Muscle of leg (tissue), 11 donors: ENCODE results near the gene MIA. TPM values are rescaled to one million over a fixed set of nuclear protein-coding genes. Genes with fewer than 3 reads are reported as not detected.

Experiments used
- DNase-seq: peaks from one replicate; pipeline ENCODE4 v3.0.0; 2013
- H3K27ac ChIP-seq: one replicate; pipeline ENCODE4 v1.5.1; 2013; ENCODE audit warnings: mild to moderate bottlenecking, low read length, control low read depth
- H3K27me3 ChIP-seq: one replicate; pipeline ENCODE4 v1.6.1; 2013; ENCODE audit warnings: low read length; ENCODE audit not compliant: control insufficient read depth, insufficient read depth
- H3K36me3 ChIP-seq: one replicate; pipeline ENCODE4 v1.6.1; 2013; ENCODE audit warnings: low read length; ENCODE audit not compliant: control insufficient read depth, insufficient read depth
- H3K4me1 ChIP-seq: one replicate; pipeline ENCODE4 v1.6.1; 2013; ENCODE audit warnings: low read length; ENCODE audit not compliant: control insufficient read depth, insufficient read depth
- H3K4me3 ChIP-seq: one replicate; pipeline ENCODE4 v1.5.1; 2013; ENCODE audit warnings: low read length, control low read depth
- H3K9me3 ChIP-seq: replicated peaks from 2 replicates; pipeline ENCODE4 v1.6.1; 2013; ENCODE audit warnings: low read depth, low read length; ENCODE audit not compliant: control insufficient read depth
- WGBS: methylation state at CpG from one replicate; pipeline ENCODE4 v1.1.5; 2013; ENCODE audit warnings: missing lambda C conversion rate; ENCODE audit not compliant: insufficient coverage; 5-methylcytosine and 5-hydroxymethylcytosine counted together
- polyA plus RNA-seq, 8 donors: library from polyadenylated mRNA; unstranded; fragments of 120-200 nt; gene quantifications; one replicate each; pipeline versions ENCODE4 v1.2.1 to v1.2.3, GENCODE V29; 2013; ENCODE audit warnings: inconsistent platforms in 1 of 8, low replicate concordance in 1 of 8; ENCODE audit not compliant: insufficient read length in 8 of 8, insufficient read depth in 1 of 8
- total RNA-seq: library from RNA; stranded (reverse); fragments of 120-200 nt; gene quantifications from one replicate; pipeline ENCODE4 v1.2.4, GENCODE V29; 2013

MIA gene
- total and polyA plus RNA-seq, 9 donors = 0.67 to 5.9 (median 3.1) TPM; not detected in 1

DNA sequence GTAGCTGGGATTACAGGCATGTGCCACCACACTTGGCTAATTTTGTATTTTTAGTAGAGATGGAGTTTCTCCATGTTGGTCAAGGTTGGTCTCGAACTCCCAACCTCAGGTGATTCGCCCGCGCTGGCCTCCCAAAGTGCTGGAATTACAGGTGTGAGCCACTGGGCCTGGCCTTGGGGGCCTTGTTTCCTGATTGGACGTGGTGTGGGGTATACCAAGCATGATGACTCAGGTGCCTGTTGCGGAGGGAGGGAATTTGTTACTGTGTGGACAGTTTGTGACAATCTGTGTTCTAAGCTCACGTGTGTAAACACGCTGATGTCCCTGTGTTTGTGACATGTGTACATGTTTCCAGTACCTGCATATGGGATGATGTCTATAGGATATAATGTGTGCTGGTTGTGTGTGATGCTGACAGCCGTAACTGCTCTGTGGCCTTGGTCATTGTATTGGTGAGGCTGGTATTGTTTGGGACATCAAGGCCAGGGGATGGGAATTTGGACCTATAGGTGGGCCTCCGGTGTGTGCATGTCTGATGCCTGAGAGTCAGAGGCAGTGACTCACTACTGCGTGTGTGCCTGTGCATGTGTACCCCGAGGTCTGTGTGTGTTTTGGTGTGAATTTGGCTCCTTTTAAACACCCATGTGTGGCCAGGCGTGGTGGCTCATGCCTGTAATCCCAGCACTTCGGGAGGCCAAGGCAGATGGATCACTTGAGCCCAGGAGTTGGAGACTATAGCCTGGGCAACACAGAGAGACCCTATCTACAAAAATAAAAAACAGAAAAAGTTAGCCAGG lies 22.0 kb downstream of the MIA start:
- Histone ChIP-seq H3K36me3 (peaks cover 20% of the 10 kb centered on the region), H3K27me3 (no peaks in the 10 kb centered on the region), H3K27ac (peak overlapping the region; percentile 95), H3K9me3 (no peaks in the 10 kb centered on the region), H3K4me1 (peaks cover 32% of the 10 kb centered on the region), H3K4me3 (no peak overlapping the region)
- peak; percentile 17 for DNase-seq
- 97% methylated on average over 11 of the region's 14 CpGs for whole genome bisulfite sequencing

DNA sequence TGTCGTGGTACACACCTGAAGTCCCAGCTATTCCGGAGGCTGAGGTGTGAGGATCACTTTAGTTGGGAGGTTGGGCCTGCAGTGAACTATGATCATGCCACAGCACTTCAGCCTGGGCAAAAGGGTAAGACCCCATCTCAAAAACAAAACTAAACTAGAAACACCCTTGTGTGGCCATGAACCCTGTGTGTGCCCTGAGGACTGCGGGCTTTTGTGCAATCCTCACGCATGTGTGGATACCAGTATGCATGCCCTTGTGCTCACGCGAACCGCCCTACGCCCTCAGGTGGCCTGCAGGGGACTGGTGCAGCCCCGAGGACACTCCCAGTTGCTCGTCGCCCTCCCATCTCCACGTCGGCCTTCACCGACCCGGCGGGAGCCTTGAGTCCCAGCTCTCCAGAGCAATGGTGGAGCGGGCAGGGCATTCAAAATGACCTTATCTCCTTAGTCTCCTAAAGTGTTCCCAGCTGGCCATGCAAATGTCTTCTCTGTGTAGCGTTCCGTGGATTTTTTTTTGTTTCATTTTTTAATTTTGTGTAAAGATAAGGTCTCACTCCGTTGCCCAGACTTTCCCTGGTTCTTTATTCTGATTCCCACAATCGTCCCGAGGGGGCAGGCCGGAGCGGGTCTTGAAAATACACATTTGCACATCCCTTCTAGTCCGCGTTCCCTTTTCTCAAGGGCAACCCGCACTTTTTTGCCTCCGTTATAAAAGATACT lies 22.8 kb downstream of the MIA start:
- 8% methylated on average over 19 of the region's 28 CpGs for WGBS
- peaks cover 40% of the 10 kb centered on the region for H3K4me1 ChIP-seq

DNA sequence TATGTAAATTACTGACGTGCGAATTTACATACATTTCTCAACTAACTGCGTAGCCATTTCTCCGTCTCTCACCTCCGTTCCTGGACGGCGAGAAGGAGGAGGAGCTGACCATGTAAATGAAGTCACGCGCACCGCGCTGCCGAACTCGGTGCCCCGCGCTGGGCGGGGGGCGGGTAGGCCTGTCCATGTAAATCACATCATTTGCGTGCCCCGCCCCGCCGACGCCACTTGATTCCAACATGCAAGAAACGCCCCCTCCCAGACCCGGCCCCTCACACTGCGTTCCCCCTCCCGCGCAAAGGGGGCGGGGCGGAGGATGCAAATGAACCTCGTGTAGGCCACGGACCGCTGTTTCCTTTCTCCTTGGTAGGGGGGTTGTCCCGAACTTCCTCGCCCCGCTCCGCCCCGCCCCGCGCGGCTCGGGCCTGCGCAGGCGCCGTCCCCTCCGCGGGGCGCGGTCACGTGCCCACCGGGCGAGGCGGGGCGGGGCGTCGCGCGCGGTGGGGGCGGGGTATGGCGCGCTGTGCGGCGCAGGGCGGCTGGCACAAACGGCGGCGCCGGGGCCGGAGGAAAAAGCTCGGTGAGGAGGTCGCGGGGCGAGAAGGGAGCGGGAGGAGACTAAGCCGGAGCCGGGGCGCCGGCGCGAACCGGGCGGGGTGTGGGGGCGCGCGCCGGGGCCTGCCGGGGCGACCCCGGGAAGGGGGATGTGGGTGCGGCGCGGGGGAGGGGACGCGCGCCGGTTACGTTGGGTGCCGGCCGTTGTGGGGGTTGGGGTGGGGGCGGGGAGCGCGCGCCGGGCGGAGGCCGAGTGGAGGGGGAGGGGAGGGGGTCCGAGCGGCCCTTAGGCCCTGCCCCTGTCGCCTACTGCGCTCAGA lies 23.6 kb downstream of the MIA start, which contains the start of gene EGLN2:
TSS of gene EGLN2 (plus strand) at position 509 of the 875 bp plus-strand sequence. CDS start 1,382 bp downstream, outside the sequence.
- Histone ChIP-seq H3K4me1 (peaks cover 48% of the 10 kb centered on the region), H3K27me3 (no peaks in the 10 kb centered on the region), H3K9me3 (no peaks in the 10 kb centered on the region), H3K36me3 (peaks cover 33% of the 10 kb centered on the region), H3K27ac (peak within 1 kb of the TSS; percentile 95), H3K4me3 (peak within 1 kb of the TSS; percentile 80)
- WGBS = under 1% methylated on average over 59 of the region's 110 CpGs
- DNase-seq = peak; percentile 100

More for the DNA sequence above, 22.8 kb downstream of the MIA start:
- H3K9me3 ChIP-seq = no peaks in the 10 kb centered on the region
- H3K36me3 ChIP-seq = peaks cover 25% of the 10 kb centered on the region
- H3K4me3 ChIP-seq = peak overlapping the region; percentile 56
- peak overlapping the region; percentile 95 for H3K27ac ChIP-seq
- H3K27me3 ChIP-seq = no peaks in the 10 kb centered on the region
- DNase-seq = peak; percentile 62

DNA sequence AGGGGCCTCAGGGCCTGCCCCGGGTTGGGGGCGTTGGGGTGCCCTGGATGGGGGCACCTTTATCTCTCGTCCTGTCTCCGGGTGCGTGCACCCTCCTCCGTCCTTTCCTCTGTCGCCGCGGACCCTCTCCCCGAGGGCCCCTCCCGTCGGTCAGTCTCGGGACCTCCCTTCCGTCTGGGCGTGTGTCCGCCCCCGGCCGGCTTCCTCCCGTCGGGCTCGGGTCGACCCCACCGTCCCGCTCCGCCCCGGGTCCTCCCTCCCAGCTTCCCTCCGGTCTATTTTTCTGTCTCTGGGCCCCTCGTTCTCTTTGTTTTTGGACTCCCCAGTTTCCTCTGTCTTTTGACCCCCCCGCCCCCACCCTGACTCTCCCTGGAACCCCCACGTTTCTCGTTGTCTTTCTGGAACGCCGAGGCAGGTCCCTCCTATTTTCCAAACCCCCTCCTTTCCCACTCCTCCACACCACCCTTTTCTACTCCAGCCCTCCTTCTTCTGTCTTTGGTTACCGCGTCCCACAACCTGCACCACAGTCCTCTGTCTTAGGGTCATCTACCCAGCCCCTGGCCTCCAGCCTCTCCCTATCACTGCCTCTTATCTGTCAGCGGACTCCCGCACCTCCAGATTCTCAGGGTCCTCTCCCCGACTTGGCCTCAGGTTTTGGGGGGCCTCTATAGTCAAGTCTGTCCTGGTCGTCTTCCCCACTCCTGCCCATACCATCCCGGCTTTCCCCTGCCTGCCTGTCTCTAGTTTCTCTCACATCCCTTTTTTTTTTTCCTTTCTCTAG lies 24.4 kb downstream of the MIA start:
- Histone ChIP-seq H3K27me3 (no peaks in the 10 kb centered on the region), H3K27ac (peak overlapping the region; percentile 81), H3K36me3 (peaks cover 40% of the 10 kb centered on the region), H3K4me1 (peaks cover 56% of the 10 kb centered on the region), H3K9me3 (no peaks in the 10 kb centered on the region), H3K4me3 (peak overlapping the region; percentile 80)
- WGBS = 2% methylated on average over 40 of the region's 40 CpGs
- peak; percentile 79 for DNase-seq

DNA sequence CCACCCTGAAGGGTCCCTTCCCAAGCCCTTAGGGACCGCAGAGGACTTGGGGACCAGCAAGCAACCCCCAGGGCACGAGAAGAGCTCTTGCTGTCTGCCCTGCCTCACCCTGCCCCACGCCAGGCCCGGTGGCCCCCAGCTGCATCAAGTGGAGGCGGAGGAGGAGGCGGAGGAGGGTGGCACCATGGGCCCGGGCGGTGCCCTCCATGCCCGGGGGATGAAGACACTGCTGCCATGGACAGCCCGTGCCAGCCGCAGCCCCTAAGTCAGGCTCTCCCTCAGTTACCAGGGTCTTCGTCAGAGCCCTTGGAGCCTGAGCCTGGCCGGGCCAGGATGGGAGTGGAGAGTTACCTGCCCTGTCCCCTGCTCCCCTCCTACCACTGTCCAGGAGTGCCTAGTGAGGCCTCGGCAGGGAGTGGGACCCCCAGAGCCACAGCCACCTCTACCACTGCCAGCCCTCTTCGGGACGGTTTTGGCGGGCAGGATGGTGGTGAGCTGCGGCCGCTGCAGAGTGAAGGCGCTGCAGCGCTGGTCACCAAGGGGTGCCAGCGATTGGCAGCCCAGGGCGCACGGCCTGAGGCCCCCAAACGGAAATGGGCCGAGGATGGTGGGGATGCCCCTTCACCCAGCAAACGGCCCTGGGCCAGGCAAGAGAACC lies 25.1 kb downstream of the MIA start:
- H3K27me3 ChIP-seq = no peaks in the 10 kb centered on the region
- peaks cover 48% of the 10 kb centered on the region for H3K36me3 ChIP-seq
- WGBS = 75% methylated on average over 19 of the region's 27 CpGs

DNA sequence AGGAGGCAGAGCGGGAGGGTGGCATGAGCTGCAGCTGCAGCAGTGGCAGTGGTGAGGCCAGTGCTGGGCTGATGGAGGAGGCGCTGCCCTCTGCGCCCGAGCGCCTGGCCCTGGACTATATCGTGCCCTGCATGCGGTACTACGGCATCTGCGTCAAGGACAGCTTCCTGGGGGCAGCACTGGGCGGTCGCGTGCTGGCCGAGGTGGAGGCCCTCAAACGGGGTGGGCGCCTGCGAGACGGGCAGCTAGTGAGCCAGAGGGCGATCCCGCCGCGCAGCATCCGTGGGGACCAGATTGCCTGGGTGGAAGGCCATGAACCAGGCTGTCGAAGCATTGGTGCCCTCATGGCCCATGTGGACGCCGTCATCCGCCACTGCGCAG lies 25.7 kb downstream of the MIA start:
- Histone ChIP-seq H3K27ac (no peak overlapping the region), H3K4me1 (peaks cover 66% of the 10 kb centered on the region), H3K4me3 (peak overlapping the region; percentile 80), H3K36me3 (peaks cover 50% of the 10 kb centered on the region), H3K9me3 (no peaks in the 10 kb centered on the region), H3K27me3 (no peaks in the 10 kb centered on the region)
- DNase-seq = no peak
- 85% methylated on average over 27 of the region's 27 CpGs for WGBS

More for the DNA sequence above, 25.1 kb downstream of the MIA start:
- Histone ChIP-seq H3K4me3 (peak overlapping the region; percentile 80), H3K9me3 (no peaks in the 10 kb centered on the region), H3K27ac (no peak overlapping the region), H3K4me1 (peaks cover 63% of the 10 kb centered on the region)
- peak; percentile 27 for DNase-seq

DNA sequence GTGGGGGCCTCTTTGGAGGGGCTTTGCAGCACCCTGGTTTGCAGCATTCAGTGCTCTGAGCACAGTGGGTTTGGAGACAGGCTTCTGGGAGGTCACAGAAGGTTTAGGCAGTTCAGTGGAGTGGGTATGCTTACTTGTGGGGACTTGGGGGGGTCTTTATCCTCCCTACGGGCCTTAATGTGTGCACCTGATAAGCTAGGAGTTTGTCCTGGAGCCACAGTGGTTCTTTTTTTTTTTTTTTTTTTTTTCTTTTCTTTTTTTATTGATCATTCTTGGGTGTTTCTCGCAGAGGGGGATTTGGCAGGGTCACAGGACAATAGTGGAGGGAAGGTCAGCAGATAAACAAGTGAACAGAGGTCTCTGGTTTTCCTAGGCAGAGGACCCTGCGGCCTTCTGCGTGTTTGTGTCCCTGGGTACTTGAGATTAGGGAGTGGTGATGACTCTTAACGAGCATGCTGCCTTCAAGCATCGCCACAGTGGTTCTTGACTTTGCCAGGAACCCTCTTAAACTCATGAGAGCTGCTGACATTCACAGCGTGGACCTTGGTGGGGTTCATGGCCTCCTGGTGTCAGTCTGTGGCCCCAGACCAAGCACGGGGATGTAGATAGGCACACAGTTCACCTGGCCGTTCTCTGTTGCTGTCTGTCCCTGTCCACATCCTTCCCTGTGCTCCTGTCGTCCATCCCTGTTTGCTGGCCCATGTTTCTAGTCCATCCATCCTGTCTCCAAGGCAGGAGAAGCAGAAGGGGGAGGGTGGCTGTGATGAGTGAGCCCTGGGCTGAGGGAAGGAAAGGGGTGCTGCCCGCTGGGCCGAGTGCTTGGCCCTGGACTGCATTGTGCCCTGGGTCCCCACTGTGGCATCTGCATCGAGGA lies 26.3 kb downstream of the MIA start:
- H3K4me3 ChIP-seq = no peak overlapping the region
- H3K9me3 ChIP-seq = no peaks in the 10 kb centered on the region
- H3K27me3 ChIP-seq = no peaks in the 10 kb centered on the region
- H3K4me1 ChIP-seq = peaks cover 72% of the 10 kb centered on the region
- DNase-seq = peak; percentile 10
- WGBS = 63% methylated on average over 6 of the region's 13 CpGs
- H3K27ac ChIP-seq = peak overlapping the region; percentile 60
- H3K36me3 ChIP-seq = peaks cover 52% of the 10 kb centered on the region

DNA sequence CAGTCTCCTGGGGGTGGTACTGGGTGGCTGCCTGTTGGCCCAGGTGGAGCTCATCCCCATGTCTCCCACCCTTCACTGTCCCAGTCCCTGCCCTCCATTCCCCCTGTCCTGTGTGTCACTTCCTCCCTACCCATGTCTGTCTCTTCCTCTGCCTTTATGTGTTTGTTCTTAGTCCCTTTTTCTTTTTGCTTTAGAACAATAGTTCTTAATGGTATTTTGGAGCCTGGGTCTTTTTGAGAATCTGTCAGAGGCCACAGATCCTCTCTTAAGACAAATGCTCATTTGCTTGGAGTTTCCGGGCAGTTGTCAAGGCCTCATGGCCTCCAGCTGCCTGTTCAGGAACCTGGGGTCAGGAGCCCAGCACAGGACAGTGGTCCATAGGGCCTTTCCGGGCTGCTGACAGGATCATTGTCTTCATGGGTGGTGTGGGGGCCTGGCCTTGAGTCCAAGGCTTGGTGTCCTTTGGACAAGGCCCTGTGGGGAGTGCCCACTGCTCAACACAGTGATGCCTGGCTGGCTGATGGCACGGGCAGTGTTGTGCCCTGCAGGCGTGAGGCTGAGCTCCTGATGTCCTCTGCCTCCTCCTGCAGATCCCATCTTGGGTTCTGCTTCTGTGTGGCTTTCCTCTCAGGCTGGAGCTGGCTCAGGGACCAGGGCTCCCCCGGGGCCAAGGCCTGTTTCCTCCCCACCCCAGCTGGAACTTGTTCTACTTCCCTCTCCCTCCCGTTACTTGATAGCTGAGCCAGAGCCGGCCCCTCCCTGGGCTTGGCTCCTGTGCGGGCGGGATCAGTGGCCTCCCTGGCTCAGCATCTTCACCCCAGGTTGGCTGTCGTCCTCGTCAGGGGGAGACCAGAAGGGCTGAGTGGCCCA lies 27.2 kb downstream of the MIA start:
- Histone ChIP-seq H3K4me1 (peaks cover 78% of the 10 kb centered on the region), H3K36me3 (peaks cover 59% of the 10 kb centered on the region), H3K27ac (peak overlapping the region; percentile 60), H3K27me3 (no peaks in the 10 kb centered on the region), H3K4me3 (peak overlapping the region; percentile 6), H3K9me3 (no peaks in the 10 kb centered on the region)
- 22% methylated on average over 9 of the region's 11 CpGs for WGBS
- peak; percentile 65 for DNase-seq
